ENCODE results near the gene SH3YL1. TPM values are rescaled to one million over a fixed set of nuclear protein-coding genes. Genes with fewer than 3 reads are reported as not detected.

The SH3YL1 gene
- total RNA-seq, 2 experiments from 2014 or later = 17.7 to 18.1 TPM

DNA sequence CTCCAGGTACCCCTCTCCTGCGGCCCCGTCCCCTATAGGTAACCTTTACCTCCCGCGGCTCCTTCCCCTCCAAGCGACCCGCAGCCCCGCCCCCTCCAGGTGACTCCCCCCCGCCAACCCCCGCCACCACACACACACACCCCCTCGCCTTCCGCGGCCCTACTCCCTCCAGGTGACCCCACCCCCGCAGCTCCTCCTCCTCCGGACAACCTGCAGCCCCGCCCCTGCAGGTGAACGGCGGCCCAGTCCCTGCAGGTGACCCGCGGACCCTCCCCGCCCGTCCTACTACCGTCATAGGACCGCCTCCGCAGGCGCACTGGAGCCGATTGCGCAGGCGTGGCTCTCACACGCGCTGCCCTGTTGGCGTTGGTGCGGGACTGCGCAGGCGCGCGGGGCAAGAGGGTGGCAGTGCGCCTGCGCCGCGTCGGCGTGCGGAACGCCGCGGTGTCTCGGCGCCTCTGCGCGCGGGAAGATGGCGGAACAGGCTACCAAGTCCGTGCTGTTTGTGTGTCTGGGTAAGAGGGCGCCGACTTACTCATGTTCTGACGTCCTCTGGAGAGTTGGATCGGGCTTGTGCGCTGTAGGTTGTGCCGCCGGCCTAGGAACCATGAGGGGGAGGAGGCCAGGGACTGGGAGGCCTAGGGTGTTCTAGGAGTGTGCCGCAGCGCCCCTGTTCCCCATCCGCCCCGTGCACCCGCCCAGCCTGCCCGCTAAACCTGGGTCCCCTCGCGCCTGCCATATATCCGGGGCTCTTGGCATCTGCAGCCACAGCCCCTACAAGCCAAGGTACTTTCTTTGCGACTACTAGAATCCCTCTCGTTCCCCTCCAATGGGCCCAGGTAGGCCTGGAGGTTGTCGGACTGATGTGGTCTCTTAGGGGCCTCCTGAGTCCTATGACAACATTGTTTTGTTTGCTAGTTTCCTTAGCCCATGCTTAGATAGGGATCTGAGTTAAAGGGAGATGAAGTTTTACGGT lies 949 bp upstream of the SH3YL1 start, which contains the start of gene ACP1:
ACP1 (plus strand) TSS at position 455 of the 976 bp plus-strand sequence; CDS start at position 473, 18 bp downstream.
- no peaks in the 10 kb centered on the region for H3K9me3 Mint-ChIP-seq (ENCODE audit: low read depth)
- ATAC-seq (peak; percentile 95), DNase-seq (peak; percentile 96)
- intact Hi-C loops (cut with DNase I, micrococcal nuclease) = loop anchor here (1.0 to 10.0 kb wide), 4 partner anchors 174 to 413 kb away; partner anchors contain the start of gene TMEM18 (in 2 of the 2)
- peak within 1 kb of the TSS; percentile 87 for H3K27ac Mint-ChIP-seq
- ChIA-PET POLR2A (no interaction called here), CTCF (interaction anchor here (1.1 kb wide), 1 partner anchor 18 kb away, joined by 3 read pairs; no protein-coding TSS in a partner anchor)
- peaks cover 27% of the 10 kb centered on the region for H3K36me3 Mint-ChIP-seq (ENCODE audit: low read depth)
- peaks cover 45% of the 10 kb centered on the region for H3K4me1 Mint-ChIP-seq
- peak within 1 kb of the TSS; percentile 92 for H3K4me3 Mint-ChIP-seq
- no peaks in the 10 kb centered on the region for H3K27me3 Mint-ChIP-seq

DNA sequence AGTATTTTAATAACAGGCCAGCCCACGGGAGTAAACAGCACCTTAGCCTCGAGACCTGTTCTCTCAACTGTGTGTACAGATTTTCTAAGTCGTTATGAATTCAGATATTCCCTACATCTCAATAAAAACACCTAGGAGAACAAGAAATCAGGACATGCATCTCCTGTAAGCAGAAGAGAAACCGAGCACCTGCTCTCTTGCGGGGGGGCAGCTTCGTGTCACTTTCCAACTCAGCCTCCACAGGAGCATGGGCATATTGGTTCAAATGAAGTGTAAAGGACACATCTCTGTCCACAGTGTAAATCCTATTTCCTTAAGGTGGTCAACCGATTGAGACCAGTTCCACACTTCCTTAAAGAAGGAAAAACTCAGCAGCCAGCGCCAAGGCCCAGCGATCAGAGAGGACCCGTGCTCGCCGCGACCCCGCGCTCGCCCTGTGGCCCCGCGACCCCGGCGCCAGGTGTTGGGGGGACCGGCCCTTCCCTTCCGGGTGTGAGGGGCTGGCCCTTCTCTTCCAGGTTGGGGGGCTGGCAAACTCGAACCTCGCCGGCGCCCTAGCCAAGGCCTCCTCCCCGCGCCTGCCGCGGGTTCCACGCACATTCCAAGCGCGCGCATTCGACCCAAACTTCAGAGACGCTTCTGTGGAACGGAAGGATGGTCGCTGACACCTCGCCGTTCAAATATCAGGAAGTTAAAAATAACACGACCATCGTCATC lies 652 bp downstream of the SH3YL1 start:
- peaks cover 2% of the 10 kb centered on the region for H3K9me3 Mint-ChIP-seq (ENCODE audit: low read depth)
- peak overlapping the region; percentile 92 for H3K4me3 Mint-ChIP-seq
- peak overlapping the region; percentile 69 for H3K27ac Mint-ChIP-seq
- H3K4me1 Mint-ChIP-seq = peaks cover 32% of the 10 kb centered on the region
- POLR2A ChIA-PET = no interaction called here
- peaks cover 31% of the 10 kb centered on the region for H3K36me3 Mint-ChIP-seq (ENCODE audit: low read depth)
- no peaks in the 10 kb centered on the region for H3K27me3 Mint-ChIP-seq
- ATAC-seq (no peak), DNase-seq (no peak)
- CTCF ChIA-PET = interaction anchor here (1.1 kb wide), 1 partner anchor 16 kb away, joined by 3 read pairs; no protein-coding TSS in a partner anchor
- intact Hi-C loops (cut with DNase I, micrococcal nuclease) = loop anchor here (5.0 to 10.0 kb wide), 2 partner anchors 372 to 399 kb away; no protein-coding TSS in a partner anchor

DNA sequence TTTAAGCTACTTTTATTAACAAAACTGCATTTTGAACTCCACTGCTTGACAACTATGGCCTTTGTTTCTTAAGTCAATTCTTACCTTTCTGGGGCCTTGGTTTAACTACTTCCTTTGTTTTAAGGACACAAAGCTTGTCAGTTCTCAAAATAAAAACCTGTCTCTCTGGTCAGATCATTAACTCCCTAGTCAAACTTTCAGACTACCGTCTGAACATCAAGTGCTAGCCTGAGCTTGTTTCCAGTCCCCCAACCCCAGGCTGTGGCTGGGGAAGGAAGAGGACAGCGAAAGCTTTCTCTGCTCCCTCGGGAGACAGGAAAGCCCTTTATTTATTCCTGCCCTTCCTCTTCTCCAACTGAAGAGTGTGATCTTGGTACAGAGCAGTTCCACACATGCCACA lies 1.7 kb downstream of the SH3YL1 start:
- ChIA-PET CTCF (interaction anchor here (1.1 to 1.8 kb wide), 3 partner anchors 9 to 15 kb away, joined by 3 to 6 read pairs (median 4); no protein-coding TSS in a partner anchor), POLR2A (no interaction called here)
- H3K27me3 Mint-ChIP-seq = no peaks in the 10 kb centered on the region
- no peak for ATAC-seq
- no peak for DNase-seq
- H3K27ac Mint-ChIP-seq = no peak overlapping the region
- H3K4me1 Mint-ChIP-seq = peaks cover 23% of the 10 kb centered on the region
- peaks cover 6% of the 10 kb centered on the region for H3K9me3 Mint-ChIP-seq (ENCODE audit: low read depth)
- no peak overlapping the region for H3K4me3 Mint-ChIP-seq
- peaks cover 31% of the 10 kb centered on the region for H3K36me3 Mint-ChIP-seq (ENCODE audit: low read depth)
- intact Hi-C loops (cut with DNase I, micrococcal nuclease) = loop anchor here (5.0 to 10.0 kb wide), 2 partner anchors 373 to 400 kb away; no protein-coding TSS in a partner anchor

DNA sequence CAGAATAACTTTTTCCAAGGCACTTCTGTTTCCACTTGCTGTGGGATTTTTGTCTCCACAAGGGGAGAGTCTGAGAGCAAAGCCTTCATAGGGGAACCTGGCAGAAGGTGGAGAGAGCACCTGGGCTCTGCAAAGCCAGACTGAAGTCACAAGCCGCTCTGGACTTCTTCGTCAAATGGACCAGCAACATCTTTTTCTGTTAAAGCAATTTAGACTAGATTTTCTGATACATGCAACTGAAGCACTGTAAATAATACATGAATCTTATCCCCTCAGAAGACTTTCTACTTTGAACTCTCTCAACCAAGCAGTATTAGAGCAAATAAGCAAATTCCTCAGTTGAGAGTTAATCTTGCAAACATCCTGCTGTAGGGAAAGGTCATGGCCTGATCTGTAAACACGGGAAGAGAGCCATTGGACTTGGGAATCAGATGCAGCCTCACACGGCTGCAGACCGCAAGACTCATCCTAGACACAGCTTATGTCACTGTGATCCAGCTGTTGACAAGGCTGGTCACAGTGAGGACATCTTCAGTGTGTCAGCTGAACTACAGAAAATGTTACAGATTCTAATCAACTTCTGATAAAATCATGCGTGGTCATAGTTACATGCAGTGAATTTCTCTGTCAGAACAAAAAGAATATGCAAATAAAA lies 3.2 kb downstream of the SH3YL1 start:
- ATAC-seq = no peak

DNA sequence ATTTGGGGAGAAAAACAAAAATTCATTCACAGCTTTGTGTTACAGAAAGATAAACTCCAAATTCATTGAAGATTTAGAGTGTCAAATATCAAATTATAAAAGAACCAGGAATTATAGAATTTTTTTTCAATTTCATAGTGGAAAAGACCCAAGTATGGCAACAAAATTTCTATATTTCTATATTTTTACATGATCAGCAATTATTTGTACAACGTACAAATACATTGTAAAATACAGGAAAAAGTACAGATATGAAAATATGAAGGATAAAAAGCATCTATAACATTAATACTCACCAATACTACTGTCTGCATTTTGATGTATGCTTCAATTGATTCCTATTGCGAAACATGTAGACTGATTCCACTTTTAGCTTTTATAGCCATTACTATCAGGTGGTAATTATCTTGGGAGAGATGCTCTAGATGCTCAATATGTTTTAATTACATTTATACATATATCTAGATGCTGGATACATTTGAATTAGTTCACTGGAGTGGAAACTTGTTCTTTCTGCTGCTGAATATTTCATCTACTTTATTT lies 4.0 kb downstream of the SH3YL1 start:
- Mint-ChIP-seq H3K4me3 (no peak overlapping the region), H3K36me3 (ENCODE audit: low read depth) (peaks cover 25% of the 10 kb centered on the region), H3K27me3 (no peaks in the 10 kb centered on the region), H3K27ac (no peak overlapping the region), H3K9me3 (ENCODE audit: low read depth) (peaks cover 6% of the 10 kb centered on the region), H3K4me1 (peaks cover 8% of the 10 kb centered on the region)
- ChIA-PET CTCF (interaction anchor here (0.9 kb wide), 1 partner anchor 11 kb away, joined by 3 read pairs; no protein-coding TSS in a partner anchor), POLR2A (no interaction called here)
- ATAC-seq = no peak
- intact Hi-C loops (cut with DNase I, micrococcal nuclease) = loop anchor here (5.0 to 10.0 kb wide), 2 partner anchors 375 to 402 kb away; no protein-coding TSS in a partner anchor
- no peak for DNase-seq

More for the DNA sequence above, 3.2 kb downstream of the SH3YL1 start:
- Mint-ChIP-seq H3K27ac (no peak overlapping the region), H3K36me3 (ENCODE audit: low read depth) (peaks cover 27% of the 10 kb centered on the region), H3K4me1 (peaks cover 9% of the 10 kb centered on the region), H3K27me3 (no peaks in the 10 kb centered on the region), H3K9me3 (ENCODE audit: low read depth) (peaks cover 6% of the 10 kb centered on the region), H3K4me3 (no peak overlapping the region)
- no peak for DNase-seq
- ChIA-PET CTCF (interaction anchor here (0.9 to 1.8 kb wide), 3 partner anchors 8 to 11 kb away, joined by 3 to 6 read pairs (median 3); no protein-coding TSS in a partner anchor), POLR2A (no interaction called here)
- intact Hi-C loops (cut with DNase I, micrococcal nuclease) = loop anchor here (5.0 to 10.0 kb wide), 2 partner anchors 374 to 402 kb away; no protein-coding TSS in a partner anchor

DNA sequence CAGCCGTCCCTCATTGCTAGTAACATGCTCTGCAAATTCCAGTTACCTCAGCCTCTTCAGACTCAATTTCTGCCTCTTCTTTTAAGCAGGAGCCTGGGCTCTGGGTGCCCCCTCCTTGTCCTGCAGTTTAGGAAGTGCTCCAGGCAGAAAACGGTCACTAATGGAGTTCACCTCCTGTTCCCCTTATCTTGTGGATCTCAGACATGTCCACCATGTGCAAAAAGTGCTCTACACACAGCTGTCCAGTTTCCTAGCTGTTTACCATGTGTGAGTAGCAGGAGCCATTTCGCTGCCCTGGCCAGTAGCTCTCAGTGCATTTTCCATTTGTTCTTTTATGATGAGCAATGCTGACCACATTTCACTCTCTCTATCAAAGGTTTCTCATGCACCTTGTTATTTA lies 4.9 kb downstream of the SH3YL1 start:
- Mint-ChIP-seq H3K27ac (no peak overlapping the region), H3K36me3 (ENCODE audit: low read depth) (peaks cover 25% of the 10 kb centered on the region), H3K27me3 (no peaks in the 10 kb centered on the region), H3K4me3 (no peak overlapping the region), H3K9me3 (ENCODE audit: low read depth) (peaks cover 6% of the 10 kb centered on the region), H3K4me1 (peaks cover 8% of the 10 kb centered on the region)
- ChIA-PET CTCF (interaction anchor here (1.5 kb wide), 1 partner anchor 14 kb away, joined by 4 read pairs; no protein-coding TSS in a partner anchor), POLR2A (no interaction called here)
- DNase-seq = no peak
- intact Hi-C loops (cut with DNase I, micrococcal nuclease) = no loop called here
- no peak for ATAC-seq

DNA sequence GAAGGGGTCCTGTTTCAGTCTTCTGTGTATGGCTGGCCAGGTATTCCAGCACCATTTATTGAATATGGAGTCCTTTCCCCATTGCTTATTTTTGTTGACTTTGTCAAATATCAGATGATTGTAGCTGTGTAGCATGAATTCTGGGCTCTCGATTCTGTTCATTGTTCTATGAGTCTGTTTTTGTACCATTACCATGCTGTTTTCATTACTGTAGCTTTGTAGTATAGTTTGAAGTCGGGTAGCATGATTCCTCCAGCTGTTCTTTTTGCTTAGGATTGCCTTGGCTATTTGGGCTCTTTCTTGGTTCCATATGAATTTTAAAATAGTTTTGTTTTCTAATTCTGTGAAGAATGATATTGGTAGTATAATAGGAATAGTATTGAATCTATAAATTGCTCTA lies 6.0 kb downstream of the SH3YL1 start:
- Mint-ChIP-seq H3K4me3 (no peak overlapping the region), H3K27me3 (no peaks in the 10 kb centered on the region), H3K4me1 (peaks cover 8% of the 10 kb centered on the region), H3K9me3 (ENCODE audit: low read depth) (peaks cover 6% of the 10 kb centered on the region), H3K27ac (no peak overlapping the region), H3K36me3 (ENCODE audit: low read depth) (peaks cover 24% of the 10 kb centered on the region)
- ChIA-PET POLR2A (no interaction called here), CTCF (interaction anchor here (1.5 to 1.9 kb wide), 2 partner anchors 11 to 15 kb away, joined by 4 to 7 read pairs; no protein-coding TSS in a partner anchor)
- DNase-seq (no peak), ATAC-seq (no peak)
- intact Hi-C loops (cut with DNase I, micrococcal nuclease) = no loop called here

DNA sequence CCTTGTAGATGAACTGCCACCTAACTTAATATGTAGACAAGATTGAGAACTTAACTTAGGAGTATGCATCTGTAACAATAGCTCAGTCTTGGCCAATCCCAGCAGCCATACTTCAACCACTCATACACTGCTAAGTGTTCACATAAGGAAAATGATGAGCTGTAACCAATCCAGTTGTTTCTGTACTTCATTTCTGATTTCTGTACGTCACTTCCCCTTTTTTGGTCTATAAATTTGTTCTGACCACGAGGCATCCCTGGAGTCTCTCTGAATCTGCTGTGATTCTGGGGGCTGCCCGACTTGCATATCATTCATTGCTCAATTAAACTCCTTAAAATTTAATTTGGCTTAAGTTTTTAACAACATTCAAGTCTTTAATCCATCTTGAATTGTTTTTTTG lies 6.4 kb downstream of the SH3YL1 start:
- Mint-ChIP-seq H3K27me3 (no peaks in the 10 kb centered on the region), H3K36me3 (ENCODE audit: low read depth) (peaks cover 24% of the 10 kb centered on the region), H3K4me1 (peaks cover 5% of the 10 kb centered on the region), H3K9me3 (ENCODE audit: low read depth) (peaks cover 6% of the 10 kb centered on the region), H3K27ac (no peak overlapping the region), H3K4me3 (no peak overlapping the region)
- POLR2A ChIA-PET = no interaction called here
- CTCF ChIA-PET = interaction anchor here (1.9 kb wide), 1 partner anchor 11 kb away, joined by 7 read pairs; no protein-coding TSS in a partner anchor
- ATAC-seq (no peak), DNase-seq (no peak)
- intact Hi-C loops (cut with DNase I, micrococcal nuclease) = no loop called here

DNA sequence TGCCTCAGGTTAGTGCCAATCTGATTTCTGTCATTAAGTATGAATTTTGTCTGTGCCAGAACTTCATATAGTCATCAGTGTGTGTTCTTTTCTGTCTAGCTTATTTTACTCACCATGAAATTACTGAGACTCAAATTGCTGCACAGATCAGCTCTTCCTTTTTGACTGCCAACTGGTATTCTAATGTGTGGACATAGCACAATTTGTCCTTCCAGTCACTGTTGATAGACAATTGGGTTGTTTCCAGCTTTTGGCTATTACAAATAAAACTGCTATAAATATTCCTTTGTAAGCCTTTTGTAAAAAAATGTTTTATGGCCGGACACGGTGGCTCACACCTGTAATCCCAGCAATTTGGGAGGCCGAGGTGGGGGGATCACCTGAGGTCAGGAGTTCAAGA lies 7.7 kb downstream of the SH3YL1 start:
- CTCF ChIA-PET = interaction anchor here (0.7 to 1.5 kb wide), 2 partner anchors 19 to 32 kb away, joined by 3 to 4 read pairs; no protein-coding TSS in a partner anchor

DNA sequence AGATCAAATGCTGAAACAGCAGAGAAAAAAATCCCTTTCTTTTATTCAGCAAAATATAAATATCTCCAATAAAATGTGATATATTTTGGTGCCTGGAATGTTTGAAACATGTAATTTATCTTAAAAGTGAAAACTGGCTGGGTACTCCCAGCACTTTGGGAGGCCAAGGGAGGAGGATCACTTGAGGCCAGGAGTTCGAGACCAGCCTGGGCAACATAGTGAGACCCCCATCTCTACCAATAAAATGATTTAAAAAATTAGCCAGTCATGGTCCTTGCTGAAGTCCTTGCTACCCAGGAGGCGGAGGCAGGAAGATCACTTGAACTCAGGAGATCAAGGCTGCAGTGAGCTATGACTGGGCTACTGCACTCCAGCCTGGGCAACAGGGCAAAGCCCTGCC lies 8.6 kb downstream of the SH3YL1 start:
- ChIA-PET POLR2A (no interaction called here), CTCF (interaction anchor here (0.6 to 1.5 kb wide), 3 partner anchors 10 to 210 kb away, joined by 3 to 4 read pairs (median 3); no protein-coding TSS in a partner anchor)
- H3K27ac Mint-ChIP-seq = no peak overlapping the region
- ATAC-seq = no peak
- DNase-seq = no peak
- no peaks in the 10 kb centered on the region for H3K4me1 Mint-ChIP-seq
- H3K36me3 Mint-ChIP-seq (ENCODE audit: low read depth) = peaks cover 17% of the 10 kb centered on the region
- no peak overlapping the region for H3K4me3 Mint-ChIP-seq
- H3K9me3 Mint-ChIP-seq (ENCODE audit: low read depth) = peaks cover 6% of the 10 kb centered on the region
- intact Hi-C loops (cut with DNase I, micrococcal nuclease) = no loop called here
- no peaks in the 10 kb centered on the region for H3K27me3 Mint-ChIP-seq

More for the DNA sequence above, 7.7 kb downstream of the SH3YL1 start:
- intact Hi-C loops (cut with DNase I, micrococcal nuclease) = no loop called here
- H3K4me3 Mint-ChIP-seq = no peak overlapping the region
- no peak for DNase-seq
- H3K9me3 Mint-ChIP-seq (ENCODE audit: low read depth) = peaks cover 6% of the 10 kb centered on the region
- peaks cover 25% of the 10 kb centered on the region for H3K36me3 Mint-ChIP-seq (ENCODE audit: low read depth)
- POLR2A ChIA-PET = interaction anchor here (0.6 kb wide), 1 partner anchor 19 kb away, joined by 4 read pairs; no protein-coding TSS in a partner anchor
- H3K4me1 Mint-ChIP-seq = no peaks in the 10 kb centered on the region
- ATAC-seq = no peak
- H3K27ac Mint-ChIP-seq = no peak overlapping the region
- no peaks in the 10 kb centered on the region for H3K27me3 Mint-ChIP-seq
